K562 (cell line): ENCODE measurements around the gene AOC3. TPM values are rescaled to one million over a fixed set of nuclear protein-coding genes. Genes with fewer than 3 reads are reported as not detected.

Experiments
- ATAC-seq: fragments of 200-7000 bp; cut with Tn5 transposase; 3 replicates; pipeline ENCODE4 v1.9.1; 2020; ENCODE audit warnings: moderate library complexity
- BruUV-seq: library from RNA; stranded (reverse); fragments of 400-500 nt; replicated peaks from 2 replicates; lab custom pipeline; 2021; lab: Mats Ljungman, UMichigan
- CTCF ChIA-PET: fragments of 300-600 bp; formaldehyde crosslinking; extraction: SDS; loops from one replicate; lab custom pipeline; 2021; ENCODE audit warnings: low intra/inter-chr PET ratio; lab: Yijun Ruan, JAX
- POLR2A ChIA-PET: fragments of 300-600, 350-650 bp; sonication (Branson Sonifier 250); formaldehyde crosslinking; extraction: SDS; loops from one replicate; lab custom pipeline; 2021; ENCODE audit warnings: antibody characterized with exemption, inconsistent platforms; lab: Yijun Ruan, JAX
- DNase-seq, 4 experiments: peaks; one replicate each; pipeline versions ENCODE4 v3.0.0 to v3.0.0-alpha.2; 2011 to 2018; ENCODE audit warnings: low spot score in 3 of 4, mixed read lengths in 3 of 4; ENCODE audit errors: extremely low read depth in 1 of 4
- FAIRE-seq: peaks from 2 replicates; lab custom pipeline; 2011; peaks lifted over from hg19 to GRCh38; lab: Jason Lieb, UNC
- H2AFZ ChIP-seq: 2 replicates; pipeline ENCODE4 v1.6.0; 2011; ENCODE audit warnings: low read depth, low read length, control low read depth, inconsistent platforms
- H3K27ac ChIP-seq: fragments of 200-600 bp; 3 replicates; pipeline ENCODE4 v1.8.0; 2011; ENCODE audit warnings: low read depth, mild to moderate bottlenecking, control low read depth, inconsistent platforms, low read length, moderate library complexity, mixed read lengths; ENCODE audit errors: extremely low read depth
- H3K27me3 ChIP-seq, 2 experiments: fragments of 300-600 bp in 1 of 2; 2 replicates in 1 of 2; 3 replicates in 1 of 2; pipeline versions ENCODE4 v1.6.0 to v1.8.0; 2011; ENCODE audit warnings: inconsistent platforms in 2 of 2, low read length in 2 of 2, mild to moderate bottlenecking in 1 of 2, mixed read lengths in 1 of 2, moderate library complexity in 1 of 2; ENCODE audit not compliant: control insufficient read depth in 2 of 2, insufficient read depth in 2 of 2
- H3K36me3 ChIP-seq: fragments of 300-600 bp; 3 replicates; pipeline ENCODE4 v1.8.0; 2011; ENCODE audit warnings: mild to moderate bottlenecking, low read length, inconsistent platforms; ENCODE audit not compliant: control insufficient read depth, insufficient read depth
- H3K4me1 ChIP-seq, 2 experiments: fragments of 200-600 bp in 1 of 2; replicated peaks in 1 of 2; 2 replicates in 1 of 2; 3 replicates in 1 of 2; pipeline versions ENCODE4 v1.5.1 to v1.8.0; 2011; ENCODE audit warnings: inconsistent platforms in 2 of 2, low read length in 2 of 2, mild to moderate bottlenecking in 1 of 2, mixed read lengths in 1 of 2, moderate library complexity in 1 of 2; ENCODE audit not compliant: control insufficient read depth in 2 of 2, insufficient read depth in 2 of 2
- H3K4me2 ChIP-seq: 2 replicates; pipeline ENCODE4 v1.6.1; 2011; ENCODE audit warnings: low read length, control low read depth, inconsistent platforms, mixed read lengths; ENCODE audit not compliant: insufficient read depth
- H3K4me3 ChIP-seq: fragments of 200-600 bp; sonication (generic), shearing (Covaris generic); 2 replicates; pipeline ENCODE4 v1.5.1; 2016; ENCODE audit warnings: control low read depth, inconsistent platforms
- H3K79me2 ChIP-seq: fragments of 200-600 bp; 3 replicates; pipeline ENCODE4 v1.8.0; 2011; ENCODE audit warnings: low read length, inconsistent platforms; ENCODE audit not compliant: control insufficient read depth, insufficient read depth
- H3K9ac ChIP-seq, 2 experiments: 2 replicates each; pipeline versions ENCODE4 v1.6.0 to v1.6.1; 2011; ENCODE audit warnings: low read depth in 2 of 2, low read length in 2 of 2, control low read depth in 1 of 2, inconsistent platforms in 1 of 2, mild to moderate bottlenecking in 1 of 2, mixed read lengths in 1 of 2; ENCODE audit not compliant: insufficient read depth in 1 of 2
- H3K9me1 ChIP-seq: one replicate; pipeline ENCODE4 v1.6.0; 2011; ENCODE audit warnings: inconsistent platforms, mild to moderate bottlenecking, low read length, moderate library complexity; ENCODE audit not compliant: control insufficient read depth, insufficient read depth
- H3K9me3 ChIP-seq: replicated peaks from 2 replicates; pipeline ENCODE4 v1.5.1; 2011; ENCODE audit warnings: low read depth, low read length, inconsistent platforms; ENCODE audit not compliant: control insufficient read depth, insufficient read depth
- H4K20me1 ChIP-seq: replicated peaks from 2 replicates; pipeline ENCODE4 v1.6.1; 2011; ENCODE audit warnings: low read length, inconsistent platforms, mixed read lengths; ENCODE audit not compliant: control insufficient read depth, insufficient read depth
- ARID1B ChIP-seq: fragments of 450-650 bp; IDR thresholded peaks from 2 replicates; pipeline ENCODE4 v1.6.1; 2016; ENCODE audit warnings: antibody characterized with exemption, mild to moderate bottlenecking, inconsistent platforms
- ASH1L ChIP-seq: fragments of 450-650 bp; IDR thresholded peaks from 2 replicates; pipeline ENCODE4 v1.6.1; 2018; ENCODE audit warnings: borderline replicate concordance, mild to moderate bottlenecking, low read depth; ENCODE audit not compliant: partially characterized antibody
- CHAMP1 ChIP-seq: fragments of 450-650 bp; IDR thresholded peaks from 2 replicates; pipeline ENCODE4 v1.6.1; 2016; ENCODE audit warnings: mild to moderate bottlenecking
- E2F6 ChIP-seq, 2 experiments: IDR thresholded peaks; 2 replicates each; pipeline ENCODE4 v1.6.1; 2011; ENCODE audit warnings: borderline replicate concordance in 1 of 2, control low read depth in 1 of 2, low read depth in 1 of 2, low read length in 1 of 2, mild to moderate bottlenecking in 1 of 2, mixed read lengths in 1 of 2, moderate library complexity in 1 of 2; ENCODE audit not compliant: insufficient read depth in 1 of 2, insufficient read length in 1 of 2, poor library complexity in 1 of 2, severe bottlenecking in 1 of 2; ENCODE audit errors: extremely low read depth in 1 of 2
- MAZ ChIP-seq, 2 experiments: fragments of 450-650 bp in 1 of 2; sonication (generic) in 1 of 2; formaldehyde crosslinking; IDR thresholded peaks in 1 of 2; conservative IDR thresholded peaks in 1 of 2; 2 replicates each; pipeline versions ENCODE4 v1.4.0 to v1.5.0; 2020; ENCODE audit warnings: mild to moderate bottlenecking in 1 of 2, missing genetic modification reagents in 1 of 2
- ZNF133 ChIP-seq: fragments of 250-450 bp; sonication (Bioruptor Pico); IDR thresholded peaks from 2 replicates; pipeline ENCODE4 v1.4.0; 2020; ENCODE audit warnings: mild to moderate bottlenecking
- WGBS: fragments of 100-300 bp; shearing (Covaris generic); methylation state at CpG from one replicate; pipeline ENCODE4 v1.1.6; 2016; ENCODE audit warnings: low coverage, mixed read lengths; ENCODE audit not compliant: insufficient coverage; ENCODE audit errors: missing lambda C conversion rate; 5-methylcytosine and 5-hydroxymethylcytosine counted together
- in situ Hi-C: fragments of 300-500 bp; cut with MboI; formaldehyde crosslinking; loops from 4 replicates; pipeline ENCODE4 v1.15.0; 2018; ENCODE audit warnings: inconsistent platforms, mixed read lengths
- intact Hi-C: fragments of 100-400 bp; cut with micrococcal nuclease; formaldehyde crosslinking; loops from 2 replicates; pipeline ENCODE4 v1.14.2; 2022
- polyA plus RNA-seq, 8 experiments: library from polyadenylated mRNA; depleted of rRNA in 4 of 8; stranded (reverse) in 5 of 8; unstranded in 3 of 8; fragments of >200 nt; fragmentation: Nextera tagmentation in 2 of 8; fragmentation: Illumina TruSeq in 1 of 8; extraction: Ambion mirVana in 2 of 8; extraction: Trizol in 1 of 8; gene quantifications; 2 replicates each; pipeline versions ENCODE4 v1.2.1 to v1.2.3, GENCODE V29; 2011 to 2014; ENCODE audit warnings: inconsistent platforms in 1 of 8, missing spikeins in 1 of 8
- total RNA-seq, 7 experiments: library from RNA; depleted of rRNA in 6 of 7; stranded (reverse); fragments of >200 nt in 6 of 7; fragmentation: Illumina TruSeq in 2 of 7; extraction: Trizol in 2 of 7; gene quantifications; 2 replicates each; pipeline versions ENCODE4 v1.2.1 to v1.2.3, GENCODE V29; 2011 to 2021; ENCODE audit warnings: low replicate concordance in 1 of 7

AOC3 gene
- total and polyA plus RNA-seq, 9 of the 15 experiments (the other 6 are each of a cell fraction or from before 2014, with no cell fraction given), result 0.09 to 0.42 (median 0.22) TPM; not detected in 3

- H3K9me1 ChIP-seq, result no peaks in the 10 kb centered on the region
- no peak for FAIRE-seq
- 0 out of 2 replicates have a peak, but pooled peaks cover 2% of the 10 kb centered on the region for H4K20me1 ChIP-seq
- no peak for ATAC-seq
- no peak for DNase-seq
- 91% methylated on average over 12 of the region's 12 CpGs for WGBS
- no peak overlapping the region for H3K4me2 ChIP-seq
- H3K4me1 ChIP-seq, result peaks cover 3 to 10% of the 10 kb centered on the region in 2 experiments; a peak in 3 of 5 replicates
- no peaks in the 10 kb centered on the region for H3K27me3 ChIP-seq
- TF ChIP-seq ASH1L (no peak), CHAMP1 (no peak), MAZ (CRISPR knock-in tag; conservative IDR thresholded peaks at IDR 0.05 in 1 of 2, IDR thresholded peaks at IDR 0.05 in 1 of 2) (no peak), ZNF133 (no peak), ARID1B (no peak), E2F6 (IDR thresholded peaks at IDR 0.05; ENCODE audit: borderline replicate concordance in 1 of 2, extremely low read depth in 1 of 2, insufficient read depth in 1 of 2, insufficient read length in 1 of 2, low read depth in 1 of 2, low read length in 1 of 2, poor library complexity in 1 of 2, severe bottlenecking in 1 of 2) (no peak)
- CTCF ChIA-PET, result interaction anchor here (4.7 kb wide), 1 partner anchor 92 kb away, joined by 37 read pairs; no protein-coding TSS in a partner anchor
- H3K79me2 ChIP-seq, result no peaks in the 10 kb centered on the region; the same call in 2 of the 3 replicates
- no peaks in the 10 kb centered on the region for H3K9me3 ChIP-seq
- no peak overlapping the region for H3K4me3 ChIP-seq
- in situ Hi-C loops, result no loop called here
- peaks cover 52% of the 10 kb centered on the region for H3K36me3 ChIP-seq
- POLR2A ChIA-PET, result interaction anchor here (0.6 to 1.9 kb wide), 10 partner anchors 7 to 153 kb away, joined by 3 to 6 read pairs (median 4); partner anchors contain the start of gene RPL27
- intact Hi-C loops, result no loop called here
- H3K9ac ChIP-seq, result no peak overlapping the region
- H3K27ac ChIP-seq, result no peak overlapping the region
- no TSS peak for BruUV-seq
- H2AFZ ChIP-seq, result no peak overlapping the region
Measured at GRCh38 chr17:42845556-42845917, 5.5 kb upstream of the AOC3 start.
